ENCODE measurements around the gene MPV17. TPM values are rescaled to one million over a fixed set of nuclear protein-coding genes. Genes with fewer than 3 reads are reported as not detected.
A peak's percentile ranks its signal among the peaks of the same experiment; 100 is the strongest.

MPV17 gene
- total and polyA plus RNA-seq, 10 donors, result 58.0 to 101 (median 80.3) TPM

DNA sequence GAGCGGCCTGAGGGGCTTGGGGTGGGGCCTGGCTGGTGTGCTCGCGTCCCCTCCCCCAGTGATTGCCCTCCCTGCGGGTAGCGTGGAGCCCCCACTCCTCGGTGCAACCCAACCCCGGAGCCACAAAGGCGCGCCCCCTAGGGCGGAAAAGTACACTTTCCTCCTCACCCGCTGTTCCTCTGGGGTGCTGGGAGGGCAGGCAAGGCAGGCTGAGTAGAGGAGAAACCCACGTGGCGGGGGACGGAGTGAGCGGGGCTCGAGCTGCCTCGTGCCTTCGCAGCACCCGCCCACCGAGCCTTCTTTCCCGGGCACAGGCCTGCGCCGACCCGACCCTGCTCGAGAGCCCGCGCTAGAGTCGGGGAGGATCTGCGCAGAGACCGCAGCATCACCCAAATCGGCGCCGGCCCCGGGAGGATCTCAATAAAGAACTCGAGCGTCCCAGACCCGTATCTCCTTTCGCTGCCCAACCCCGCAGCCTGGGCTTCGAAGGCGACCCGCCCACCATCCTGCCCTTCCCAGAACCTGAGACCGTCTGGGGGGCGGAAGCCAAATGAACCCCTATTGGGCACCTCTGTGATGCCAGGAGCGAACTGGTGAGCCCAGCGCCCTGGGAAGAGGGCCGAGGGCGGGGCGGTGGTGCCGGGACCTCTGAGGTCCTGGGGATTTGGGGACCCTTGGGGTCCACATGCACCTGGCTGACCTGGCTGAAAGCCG lies 16.2 kb downstream of the MPV17 start:
- Histone ChIP-seq H3K4me1 (peaks cover 2 to 39% (median 25%) of the 10 kb centered on the region in 6 donors), H3K4me3 (peak overlapping the region in 5 of 8 donors; percentile 9 to 59 (median 15)), H3K9me3 (no peaks in the 10 kb centered on the region), H3K36me3 (peaks cover 0 to 38% (median 15%) of the 10 kb centered on the region in 6 donors), H3K27me3 (replicated peaks in 1 of 7) (peaks cover 3 to 42% (median 32%) of the 10 kb centered on the region in 7 donors), H3K27ac (no peak overlapping the region)
- DNase-seq, result peak; percentile 74
- no peak for TF ChIP-seq POLR2A (IDR thresholded peaks at IDR 0.05)
- peak in 1 of 3 donors; percentile 22 for TF ChIP-seq POLR2AphosphoS5 (IDR thresholded peaks at IDR 0.05)
- intact Hi-C loops (cut with DNase I; ENCODE audit: low total_unique reads), result no loop called here
- 2 to 5% (median 3%) methylated on average over 18 to 51 of the region's 51 CpGs for WGBS, 5 donors

DNA sequence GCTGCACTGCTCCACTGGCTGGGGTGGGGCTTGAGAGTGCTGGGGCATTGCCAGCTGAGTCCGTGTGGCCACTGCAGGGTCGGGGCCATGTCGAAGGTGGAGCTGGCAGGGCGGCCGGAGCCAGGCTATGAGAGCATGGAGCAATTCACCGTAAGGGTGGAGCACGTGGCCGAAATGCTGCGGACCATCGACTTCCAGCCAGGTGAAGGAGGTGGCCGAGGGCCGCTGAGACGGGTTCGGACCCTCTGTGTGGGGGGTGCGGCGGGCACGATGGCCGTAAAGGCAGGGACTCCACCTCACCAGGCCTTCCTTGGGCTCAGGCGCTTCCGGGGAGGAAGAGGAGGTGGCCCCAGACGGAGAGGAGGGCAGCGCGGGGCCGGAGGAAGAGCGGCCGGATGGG lies 16.8 kb downstream of the MPV17 start:
- Histone ChIP-seq H3K36me3 (peaks cover 0 to 32% (median 13%) of the 10 kb centered on the region in 6 donors), H3K27me3 (replicated peaks in 1 of 7) (peaks cover 3 to 42% (median 32%) of the 10 kb centered on the region in 7 donors), H3K4me1 (peaks cover 2 to 39% (median 25%) of the 10 kb centered on the region in 6 donors), H3K4me3 (peak overlapping the region in 5 of 8 donors; percentile 1 to 59 (median 9)), H3K9me3 (no peaks in the 10 kb centered on the region), H3K27ac (no peak overlapping the region)
- peak; percentile 76 for DNase-seq
- no peak for TF ChIP-seq POLR2AphosphoS5 (IDR thresholded peaks at IDR 0.05)
- TF ChIP-seq POLR2A (IDR thresholded peaks at IDR 0.05), result no peak
- TF ChIP-seq, protein P1, sequence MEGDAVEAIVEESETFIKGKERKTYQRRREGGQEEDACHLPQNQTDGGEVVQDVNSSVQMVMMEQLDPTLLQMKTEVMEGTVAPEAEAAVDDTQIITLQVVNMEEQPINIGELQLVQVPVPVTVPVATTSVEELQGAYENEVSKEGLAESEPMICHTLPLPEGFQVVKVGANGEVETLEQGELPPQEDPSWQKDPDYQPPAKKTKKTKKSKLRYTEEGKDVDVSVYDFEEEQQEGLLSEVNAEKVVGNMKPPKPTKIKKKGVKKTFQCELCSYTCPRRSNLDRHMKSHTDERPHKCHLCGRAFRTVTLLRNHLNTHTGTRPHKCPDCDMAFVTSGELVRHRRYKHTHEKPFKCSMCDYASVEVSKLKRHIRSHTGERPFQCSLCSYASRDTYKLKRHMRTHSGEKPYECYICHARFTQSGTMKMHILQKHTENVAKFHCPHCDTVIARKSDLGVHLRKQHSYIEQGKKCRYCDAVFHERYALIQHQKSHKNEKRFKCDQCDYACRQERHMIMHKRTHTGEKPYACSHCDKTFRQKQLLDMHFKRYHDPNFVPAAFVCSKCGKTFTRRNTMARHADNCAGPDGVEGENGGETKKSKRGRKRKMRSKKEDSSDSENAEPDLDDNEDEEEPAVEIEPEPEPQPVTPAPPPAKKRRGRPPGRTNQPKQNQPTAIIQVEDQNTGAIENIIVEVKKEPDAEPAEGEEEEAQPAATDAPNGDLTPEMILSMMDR (IDR thresholded peaks at IDR 0.05 in 8 of 11, conservative IDR thresholded peaks at IDR 0.05 in 3 of 11), result no peak
- WGBS, 5 donors, result 30 to 43% (median 37%) methylated on average over 19 to 26 of the region's 26 CpGs
- intact Hi-C loops (cut with DNase I; ENCODE audit: low total_unique reads), result no loop called here

DNA sequence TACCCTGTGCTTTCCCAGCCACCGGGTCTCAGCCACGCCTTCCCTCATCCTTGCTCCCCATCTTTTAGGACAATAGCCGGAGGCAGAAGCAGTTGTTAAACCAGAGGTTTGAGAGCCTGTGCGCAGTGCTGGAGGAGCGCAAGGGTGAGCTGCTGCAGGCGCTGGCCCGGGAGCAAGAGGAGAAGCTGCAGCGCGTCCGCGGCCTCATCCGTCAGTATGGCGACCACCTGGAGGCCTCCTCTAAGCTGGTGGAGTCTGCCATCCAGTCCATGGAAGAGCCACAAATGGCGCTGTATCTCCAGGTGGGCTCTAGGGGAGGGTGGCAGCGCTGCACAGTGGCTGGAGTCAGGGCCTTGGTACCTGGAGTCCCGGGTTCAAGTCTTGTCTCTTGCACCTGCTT lies 17.4 kb downstream of the MPV17 start:
- H3K9me3 ChIP-seq, result no peaks in the 10 kb centered on the region
- DNase-seq, result peak; percentile 50
- no peak overlapping the region for H3K4me3 ChIP-seq
- H3K27me3 ChIP-seq (replicated peaks in 1 of 7), result peaks cover 3 to 42% (median 32%) of the 10 kb centered on the region in 7 donors
- TF ChIP-seq POLR2A (IDR thresholded peaks at IDR 0.05) (no peak), POLR2AphosphoS5 (IDR thresholded peaks at IDR 0.05) (no peak)
- TF ChIP-seq, protein P1 (IDR thresholded peaks at IDR 0.05 in 8 of 11, conservative IDR thresholded peaks at IDR 0.05 in 3 of 11), result no peak
- H3K4me1 ChIP-seq, result peaks cover 2 to 39% (median 25%) of the 10 kb centered on the region in 6 donors
- intact Hi-C loops (cut with DNase I; ENCODE audit: low total_unique reads), result no loop called here
- H3K36me3 ChIP-seq, result peaks cover 0 to 27% (median 12%) of the 10 kb centered on the region in 6 donors
- H3K27ac ChIP-seq, result no peak overlapping the region
- 92 to 94% (median 93%) methylated on average over 11 to 16 of the region's 16 CpGs for WGBS, 5 donors

DNA sequence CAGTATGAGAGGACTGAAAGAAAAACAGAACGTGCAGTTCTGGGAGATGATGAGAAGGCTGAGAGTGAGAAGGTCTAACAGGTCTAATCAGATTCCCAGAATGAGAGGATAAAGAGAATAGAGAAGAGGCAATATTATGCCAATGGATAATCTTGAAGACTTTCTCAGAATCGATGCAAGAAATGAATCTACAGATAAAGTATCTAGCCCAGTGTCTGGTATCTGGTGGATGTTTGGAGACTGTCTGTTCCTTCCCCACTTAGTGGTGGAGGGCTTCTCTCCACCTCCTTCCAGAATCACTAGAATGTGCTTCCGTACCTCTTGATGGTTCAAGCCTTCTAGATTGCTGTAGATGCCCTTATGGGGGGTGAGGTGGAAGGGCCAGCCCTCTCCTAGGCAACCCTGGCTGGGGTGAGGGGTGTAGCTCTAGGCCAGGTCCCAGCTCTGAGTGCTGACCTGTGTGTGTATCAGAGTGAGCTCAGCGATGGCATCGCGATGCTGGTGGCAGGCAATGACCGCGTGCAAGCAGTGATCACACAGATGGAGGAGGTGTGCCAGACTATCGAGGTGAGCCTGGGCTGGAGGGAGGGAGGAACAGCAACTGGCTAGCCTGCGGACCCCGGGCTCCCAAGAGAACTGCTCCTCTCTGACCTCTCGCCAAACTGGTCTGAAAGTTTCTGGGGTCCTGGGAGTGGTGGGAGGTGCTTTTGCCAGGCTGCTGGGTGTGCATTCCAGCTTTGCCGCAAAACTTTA lies 18.2 kb downstream of the MPV17 start:
- peak; percentile 57 for DNase-seq
- intact Hi-C loops (cut with DNase I; ENCODE audit: low total_unique reads), result no loop called here
- no peak for TF ChIP-seq POLR2A (IDR thresholded peaks at IDR 0.05)
- no peak for TF ChIP-seq POLR2AphosphoS5 (IDR thresholded peaks at IDR 0.05)
- TF ChIP-seq, protein P1 (IDR thresholded peaks at IDR 0.05 in 8 of 11, conservative IDR thresholded peaks at IDR 0.05 in 3 of 11), result no peak
- H3K27ac ChIP-seq, result no peak overlapping the region
- no peak overlapping the region for H3K4me3 ChIP-seq
- peaks cover 3 to 42% (median 32%) of the 10 kb centered on the region in 7 donors for H3K27me3 ChIP-seq (replicated peaks in 1 of 7)
- WGBS, 5 donors, result 84 to 95% (median 90%) methylated on average over 13 of the region's 13 CpGs
- H3K9me3 ChIP-seq, result no peaks in the 10 kb centered on the region
- peaks cover 0 to 18% (median 6%) of the 10 kb centered on the region in 6 donors for H3K36me3 ChIP-seq
- H3K4me1 ChIP-seq, result peaks cover 2 to 39% (median 25%) of the 10 kb centered on the region in 6 donors

Data from spleen (tissue), 11 donors.